Measurements from ENCODE around the gene C1orf226.

The C1orf226 gene

GRCh38 chr1:162390396-162391185 is 9.1 kb downstream of the C1orf226 start (continued):
- TF ChIP-seq ZFP30 (CRISPR knock-in tag; IDR thresholded peaks at IDR 0.05): no peak
- TF ChIP-seq ZC3H10 (CRISPR knock-in tag; IDR thresholded peaks at IDR 0.05): no peak
- no peak for TF ChIP-seq ZNF565 (CRISPR knock-in tag; conservative IDR thresholded peaks at IDR 0.05; ENCODE audit: low read depth)

GRCh38 chr1:162391790-162392563 is 10.4 kb downstream of the C1orf226 start:
- peak; percentile 87 for ATAC-seq
- TF ChIP-seq SNAI2 (CRISPR knock-in tag; IDR thresholded peaks at IDR 0.05): no peak
- TF ChIP-seq ZNF8 (CRISPR knock-in tag; IDR thresholded peaks at IDR 0.05): no peak
- TF ChIP-seq POU6F1 (CRISPR knock-in tag; IDR thresholded peaks at IDR 0.05; ENCODE audit: borderline replicate concordance, low read depth): no peak
- TF ChIP-seq ZFP3 (CRISPR knock-in tag; IDR thresholded peaks at IDR 0.05): no peak
- no peak for TF ChIP-seq TCF4 (CRISPR knock-in tag; IDR thresholded peaks at IDR 0.05; ENCODE audit: borderline replicate concordance)
- TF ChIP-seq RARB (CRISPR knock-in tag; IDR thresholded peaks at IDR 0.05): no peak
- TF ChIP-seq CSDC2 (CRISPR knock-in tag; IDR thresholded peaks at IDR 0.05): no peak
- TF ChIP-seq ZFP30 (CRISPR knock-in tag; IDR thresholded peaks at IDR 0.05): no peak
- TF ChIP-seq CREB5 (CRISPR knock-in tag; IDR thresholded peaks at IDR 0.05; ENCODE audit: low read depth): no peak

DNA sequence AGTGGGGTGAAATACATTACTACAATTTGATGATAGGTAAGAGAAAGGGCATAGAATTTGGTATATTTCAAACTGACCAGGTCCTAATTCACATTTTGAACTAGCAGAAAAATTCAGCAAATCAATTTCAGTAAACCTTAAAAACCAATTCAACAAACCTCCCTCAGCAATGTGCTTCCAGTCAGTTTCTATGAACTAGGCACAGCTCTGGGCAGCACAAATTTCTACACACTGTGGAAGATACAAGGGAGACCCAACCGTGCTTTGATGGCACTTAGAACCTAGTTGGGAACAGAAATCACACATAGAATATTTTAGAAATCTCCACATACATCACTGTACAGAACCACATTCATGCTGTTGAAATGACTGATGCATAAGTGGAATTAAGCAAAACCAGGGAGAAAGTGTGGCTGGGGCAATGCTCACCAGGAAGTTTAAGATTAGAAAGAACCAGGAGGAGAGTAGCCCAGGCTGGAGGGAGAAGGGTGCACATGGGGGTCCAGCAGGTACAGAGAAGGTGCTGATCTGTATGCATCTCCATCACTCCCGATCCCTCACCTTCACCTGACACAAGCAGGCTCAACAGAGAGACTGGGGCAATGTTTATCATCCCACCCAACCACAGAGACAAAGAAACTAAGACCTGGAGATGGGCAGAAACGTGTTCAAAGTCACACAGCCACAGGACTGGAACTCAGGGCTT is 14.8 kb downstream of the C1orf226 start:
- no peak for ATAC-seq
- TF ChIP-seq BACH2 (CRISPR knock-in tag; IDR thresholded peaks at IDR 0.05; ENCODE audit: borderline replicate concordance): no peak
- TF ChIP-seq POU6F1 (CRISPR knock-in tag; IDR thresholded peaks at IDR 0.05; ENCODE audit: borderline replicate concordance, low read depth): no peak
- TF ChIP-seq CSDC2 (CRISPR knock-in tag; IDR thresholded peaks at IDR 0.05): no peak
- no peak for TF ChIP-seq SNAI2 (CRISPR knock-in tag; IDR thresholded peaks at IDR 0.05)

- peak; percentile 56 for ATAC-seq
- TF ChIP-seq RARB (CRISPR knock-in tag; IDR thresholded peaks at IDR 0.05): no peak
- no peak for TF ChIP-seq CSDC2 (CRISPR knock-in tag; IDR thresholded peaks at IDR 0.05)
- TF ChIP-seq, protein P1, sequence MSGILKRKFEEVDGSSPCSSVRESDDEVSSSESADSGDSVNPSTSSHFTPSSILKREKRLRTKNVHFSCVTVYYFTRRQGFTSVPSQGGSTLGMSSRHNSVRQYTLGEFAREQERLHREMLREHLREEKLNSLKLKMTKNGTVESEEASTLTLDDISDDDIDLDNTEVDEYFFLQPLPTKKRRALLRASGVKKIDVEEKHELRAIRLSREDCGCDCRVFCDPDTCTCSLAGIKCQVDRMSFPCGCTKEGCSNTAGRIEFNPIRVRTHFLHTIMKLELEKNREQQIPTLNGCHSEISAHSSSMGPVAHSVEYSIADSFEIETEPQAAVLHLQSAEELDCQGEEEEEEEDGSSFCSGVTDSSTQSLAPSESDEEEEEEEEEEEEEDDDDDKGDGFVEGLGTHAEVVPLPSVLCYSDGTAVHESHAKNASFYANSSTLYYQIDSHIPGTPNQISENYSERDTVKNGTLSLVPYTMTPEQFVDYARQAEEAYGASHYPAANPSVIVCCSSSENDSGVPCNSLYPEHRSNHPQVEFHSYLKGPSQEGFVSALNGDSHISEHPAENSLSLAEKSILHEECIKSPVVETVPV (CRISPR knock-in tag; IDR thresholded peaks at IDR 0.05): no peak
- no peak for TF ChIP-seq ZFP30 (CRISPR knock-in tag; IDR thresholded peaks at IDR 0.05)
- no peak for TF ChIP-seq ARNTL (CRISPR knock-in tag; IDR thresholded peaks at IDR 0.05; ENCODE audit: borderline replicate concordance, low read depth)
- TF ChIP-seq TOX (CRISPR knock-in tag; IDR thresholded peaks at IDR 0.05; ENCODE audit: borderline replicate concordance): no peak
- TF ChIP-seq OSR1 (CRISPR knock-in tag; IDR thresholded peaks at IDR 0.05): no peak
- TF ChIP-seq ZFP3 (CRISPR knock-in tag; IDR thresholded peaks at IDR 0.05): no peak
- no peak for TF ChIP-seq BACH2 (CRISPR knock-in tag; IDR thresholded peaks at IDR 0.05; ENCODE audit: borderline replicate concordance)
- no peak for TF ChIP-seq ZNF8 (CRISPR knock-in tag; IDR thresholded peaks at IDR 0.05)
- no peak for TF ChIP-seq ESRRG (CRISPR knock-in tag; IDR thresholded peaks at IDR 0.05)
- TF ChIP-seq GLIS3 (CRISPR knock-in tag; IDR thresholded peaks at IDR 0.05): no peak
Measured at GRCh38 chr1:162397039-162397448, 15.5 kb downstream of the C1orf226 start.

All from SK-N-SH treated with all-trans-retinoic acid at 6 μM for 48 hours (cell line).